ENCODE results near the gene PRKAG2.

The PRKAG2 gene

GRCh38 chr7:151818674-151819519 lies 58.0 kb downstream of the PRKAG2 start:
- DNase-seq (ENCODE audit: low read depth) = no peak
- TF ChIP-seq POLR2A (IDR thresholded peaks at IDR 0.05; ENCODE audit: extremely low read depth, insufficient read length) (no peak), MYC (IDR thresholded peaks at IDR 0.05; ENCODE audit: low read depth, low read length) (no peak), CTCF (IDR thresholded peaks at IDR 0.05; ENCODE audit: low read depth, low read length) (no peak)
- TF ChIP-seq, protein P1, sequence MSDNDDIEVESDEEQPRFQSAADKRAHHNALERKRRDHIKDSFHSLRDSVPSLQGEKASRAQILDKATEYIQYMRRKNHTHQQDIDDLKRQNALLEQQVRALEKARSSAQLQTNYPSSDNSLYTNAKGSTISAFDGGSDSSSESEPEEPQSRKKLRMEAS (IDR thresholded peaks at IDR 0.05; ENCODE audit: low read depth, low read length) = no peak
- no peak overlapping the region for H3K4me3 ChIP-seq (ENCODE audit: low read depth, low read length)

GRCh38 chr7:151817981-151818673 lies 58.8 kb downstream of the PRKAG2 start:
- DNase-seq (ENCODE audit: low read depth) = no peak
- H3K4me3 ChIP-seq (ENCODE audit: low read depth, low read length) = no peak overlapping the region
- TF ChIP-seq CTCF (IDR thresholded peaks at IDR 0.05; ENCODE audit: low read depth, low read length) (no peak), MYC (IDR thresholded peaks at IDR 0.05; ENCODE audit: low read depth, low read length) (no peak), POLR2A (IDR thresholded peaks at IDR 0.05; ENCODE audit: extremely low read depth, insufficient read length) (no peak)
- TF ChIP-seq, protein P1 (IDR thresholded peaks at IDR 0.05; ENCODE audit: low read depth, low read length) = no peak

GRCh38 chr7:151817315-151817690 lies 59.6 kb downstream of the PRKAG2 start:
- H3K4me3 ChIP-seq (ENCODE audit: low read depth, low read length) = no peak overlapping the region
- TF ChIP-seq MYC (IDR thresholded peaks at IDR 0.05; ENCODE audit: low read depth, low read length) = no peak
- TF ChIP-seq, protein P1 (IDR thresholded peaks at IDR 0.05; ENCODE audit: low read depth, low read length) = no peak
- TF ChIP-seq POLR2A (IDR thresholded peaks at IDR 0.05; ENCODE audit: extremely low read depth, insufficient read length) = no peak
- TF ChIP-seq CTCF (IDR thresholded peaks at IDR 0.05; ENCODE audit: low read depth, low read length) = no peak
- DNase-seq (ENCODE audit: low read depth) = no peak

GRCh38 chr7:151816562-151817314 lies 60.2 kb downstream of the PRKAG2 start:
- DNase-seq (ENCODE audit: low read depth) = no peak
- TF ChIP-seq CTCF (IDR thresholded peaks at IDR 0.05; ENCODE audit: low read depth, low read length) (no peak), POLR2A (IDR thresholded peaks at IDR 0.05; ENCODE audit: extremely low read depth, insufficient read length) (no peak), MYC (IDR thresholded peaks at IDR 0.05; ENCODE audit: low read depth, low read length) (no peak)
- TF ChIP-seq, protein P1 (IDR thresholded peaks at IDR 0.05; ENCODE audit: low read depth, low read length) = no peak
- H3K4me3 ChIP-seq (ENCODE audit: low read depth, low read length) = no peak overlapping the region

DNA sequence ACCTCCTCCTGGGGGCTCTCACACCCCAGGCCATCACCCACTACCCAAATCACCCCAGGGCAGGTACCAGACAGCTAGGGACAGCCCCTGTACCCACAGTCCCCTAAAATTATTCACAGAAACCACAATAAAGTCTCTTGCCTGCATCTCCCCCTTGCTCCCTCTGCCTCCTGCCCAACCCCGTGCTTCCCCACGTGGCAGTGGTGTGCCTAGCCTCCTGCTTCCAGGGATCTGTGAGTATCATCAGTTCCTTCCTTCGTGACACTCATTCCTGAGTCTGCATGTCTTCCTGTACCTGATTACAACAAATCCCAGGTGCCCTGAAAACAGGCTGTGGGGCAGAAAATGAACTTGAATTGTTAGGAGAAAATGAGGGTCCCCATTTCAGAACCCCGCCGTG lies 61.5 kb downstream of the PRKAG2 start:
- TF ChIP-seq POLR2A (IDR thresholded peaks at IDR 0.05; ENCODE audit: extremely low read depth, insufficient read length) (no peak), MYC (IDR thresholded peaks at IDR 0.05; ENCODE audit: low read depth, low read length) (no peak), CTCF (IDR thresholded peaks at IDR 0.05; ENCODE audit: low read depth, low read length) (no peak)
- TF ChIP-seq, protein P1 (IDR thresholded peaks at IDR 0.05; ENCODE audit: low read depth, low read length) = no peak
- DNase-seq (ENCODE audit: low read depth) = no peak
- H3K4me3 ChIP-seq (ENCODE audit: low read depth, low read length) = no peak overlapping the region

Data from NB4 (cell line).